OCI-LY3 (cell line): ENCODE data around the gene GTF3C5.
"Not testable (repeated sequence)": the region's sequence is repeated elsewhere in the genome, so short reads cannot be mapped to it uniquely, and the experiment has no call there.

ENCODE experiments used
- H2AFZ ChIP-seq: fragments of 200-600, 300-600 bp; shearing (Covaris generic); 2 replicates; pipeline ENCODE4 v1.6.0; 2014; ENCODE audit warnings: antibody characterized with exemption, low read depth, low read length
- H3K27ac ChIP-seq: fragments of 200-600, 300-600 bp; sonication (generic); 2 replicates; pipeline ENCODE4 v1.5.1; 2014; ENCODE audit warnings: mild to moderate bottlenecking, low read length, moderate library complexity, mixed read lengths
- H3K27me3 ChIP-seq: fragments of 200-600, 300-600 bp; sonication (generic); 2 replicates; pipeline ENCODE4 v1.6.1; 2014; ENCODE audit warnings: low read depth, low read length, mixed read lengths
- H3K36me3 ChIP-seq: fragments of 200-600, 300-600 bp; sonication (generic); replicated peaks from 2 replicates; pipeline ENCODE3; 2014; ENCODE audit warnings: low read depth, low read length, mixed read lengths
- H3K4me1 ChIP-seq: fragments of 300-600, 200-600 bp; sonication (generic); 2 replicates; pipeline ENCODE4 v1.6.1; 2014; ENCODE audit warnings: low read length, mixed read lengths
- H3K4me2 ChIP-seq: fragments of 200-600, 300-600 bp; sonication (generic); 2 replicates; pipeline ENCODE4 v1.6.1; 2014; ENCODE audit warnings: low read length, mixed read lengths
- H3K4me3 ChIP-seq: fragments of 300-600, 200-600 bp; sonication (generic); 2 replicates; pipeline ENCODE4 v1.5.1; 2014; ENCODE audit warnings: antibody characterized with exemption, mild to moderate bottlenecking, low read length, moderate library complexity
- H3K79me2 ChIP-seq: fragments of 300-600, 200-600 bp; shearing (Covaris generic); 2 replicates; pipeline ENCODE4 v1.6.1; 2014; ENCODE audit warnings: mild to moderate bottlenecking, low read length, mixed read lengths
- H3K9ac ChIP-seq: fragments of 300-600, 200-600 bp; shearing (Covaris generic); 2 replicates; pipeline ENCODE4 v1.6.0; 2014; ENCODE audit warnings: mild to moderate bottlenecking, low read length, moderate library complexity
- H3K9me3 ChIP-seq: fragments of 200-600, 300-600 bp; shearing (Covaris generic); 2 replicates; pipeline ENCODE4 v1.6.1; 2014; ENCODE audit warnings: low read length, mixed read lengths; ENCODE audit not compliant: insufficient read depth
- H4K20me1 ChIP-seq: fragments of 200-600, 300-600 bp; sonication (generic); 2 replicates; pipeline ENCODE4 v1.6.1; 2016; ENCODE audit warnings: low read length, mixed read lengths; ENCODE audit not compliant: insufficient read depth
- CTCF ChIP-seq: fragments of 200-600, 300-600 bp; sonication (generic); IDR thresholded peaks from 2 replicates; pipeline ENCODE4 v1.5.1; 2014; ENCODE audit warnings: antibody characterized with exemption, low read length, low read depth
- EZH2phosphoT487 ChIP-seq: fragments of 200-600 bp; shearing (Covaris generic); IDR thresholded peaks from 2 replicates; pipeline ENCODE4 v1.6.1; 2018; ENCODE audit warnings: antibody characterized with exemption, mixed run types, low read depth

GTF3C5 gene

GRCh38 chr9:133081957-133082644, 51.3 kb downstream of the GTF3C5 start:
- H2AFZ ChIP-seq, H3K4me3 ChIP-seq, H3K9ac ChIP-seq, H4K20me1 ChIP-seq, H3K4me2 ChIP-seq, H3K9me3 ChIP-seq, H3K79me2 ChIP-seq, H3K4me1 ChIP-seq, H3K36me3 ChIP-seq, H3K27ac ChIP-seq: not testable (repeated sequence)
- H3K27me3 ChIP-seq = peaks cover 13% of the 10 kb centered on the region

- H3K9ac ChIP-seq, H3K4me2 ChIP-seq, H4K20me1 ChIP-seq, H3K27ac ChIP-seq, H2AFZ ChIP-seq, H3K79me2 ChIP-seq, H3K4me3 ChIP-seq, H3K4me1 ChIP-seq, H3K36me3 ChIP-seq, H3K9me3 ChIP-seq: not testable (repeated sequence)
- peaks cover 13% of the 10 kb centered on the region for H3K27me3 ChIP-seq
Measured at GRCh38 chr9:133083688-133084087, 52.9 kb downstream of the GTF3C5 start.

GRCh38 chr9:133086212-133086860, 55.5 kb downstream of the GTF3C5 start:
- H3K4me2 ChIP-seq, H3K4me1 ChIP-seq, H3K27me3 ChIP-seq, H3K4me3 ChIP-seq, H2AFZ ChIP-seq, H3K27ac ChIP-seq, H3K79me2 ChIP-seq, H3K36me3 ChIP-seq, H3K9me3 ChIP-seq, H4K20me1 ChIP-seq, H3K9ac ChIP-seq: not testable (repeated sequence)

- Histone ChIP-seq H3K4me3 (no peak overlapping the region), H3K36me3 (no peaks in the 10 kb centered on the region), H3K79me2 (no peaks in the 10 kb centered on the region), H3K27me3 (no peaks in the 10 kb centered on the region), H4K20me1 (no peaks in the 10 kb centered on the region), H3K4me2 (no peak overlapping the region), H2AFZ (no peak overlapping the region), H3K4me1 (no peaks in the 10 kb centered on the region), H3K9ac (no peak overlapping the region), H3K9me3 (no peaks in the 10 kb centered on the region), H3K27ac (no peak overlapping the region)
- TF ChIP-seq EZH2phosphoT487 (no peak), CTCF (no peak)
Measured at GRCh38 chr9:133086894-133087293, 56.1 kb downstream of the GTF3C5 start.

GRCh38 chr9:133087429-133088145, 56.8 kb downstream of the GTF3C5 start:
- Histone ChIP-seq H3K79me2 (no peaks in the 10 kb centered on the region), H3K27ac (no peak overlapping the region), H4K20me1 (no peaks in the 10 kb centered on the region), H3K4me2 (no peak overlapping the region), H3K27me3 (no peaks in the 10 kb centered on the region), H3K9me3 (no peaks in the 10 kb centered on the region), H3K36me3 (no peaks in the 10 kb centered on the region), H3K4me3 (no peak overlapping the region), H3K9ac (no peak overlapping the region), H3K4me1 (no peaks in the 10 kb centered on the region), H2AFZ (no peak overlapping the region)
- no peak for TF ChIP-seq CTCF
- TF ChIP-seq EZH2phosphoT487 = no peak
